ENCODE data around the gene GRIK4.

GRIK4 gene

DNA sequence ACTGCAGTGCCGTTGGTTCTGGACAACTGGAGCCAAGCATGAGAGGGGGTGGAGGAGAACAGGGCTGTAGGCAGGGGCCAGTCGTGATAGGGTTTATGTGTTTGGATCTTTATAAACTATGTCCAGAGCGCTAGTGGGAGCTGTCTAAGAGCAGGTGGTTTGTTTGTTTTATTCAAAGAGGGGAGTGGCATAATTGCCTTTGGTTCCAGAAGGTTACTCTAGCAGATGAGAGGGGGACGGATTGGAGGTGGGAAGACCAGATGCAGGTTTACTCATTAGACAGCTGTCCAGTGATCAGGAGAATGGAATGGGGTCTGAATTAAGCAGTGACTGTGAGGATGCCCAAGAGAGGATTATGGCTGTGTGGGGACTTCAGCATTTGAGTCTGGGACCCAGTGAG is 403.1 kb downstream of the GRIK4 start:
- DNase-seq (ENCODE audit: low read depth in 2 of 2): no peak

DNA sequence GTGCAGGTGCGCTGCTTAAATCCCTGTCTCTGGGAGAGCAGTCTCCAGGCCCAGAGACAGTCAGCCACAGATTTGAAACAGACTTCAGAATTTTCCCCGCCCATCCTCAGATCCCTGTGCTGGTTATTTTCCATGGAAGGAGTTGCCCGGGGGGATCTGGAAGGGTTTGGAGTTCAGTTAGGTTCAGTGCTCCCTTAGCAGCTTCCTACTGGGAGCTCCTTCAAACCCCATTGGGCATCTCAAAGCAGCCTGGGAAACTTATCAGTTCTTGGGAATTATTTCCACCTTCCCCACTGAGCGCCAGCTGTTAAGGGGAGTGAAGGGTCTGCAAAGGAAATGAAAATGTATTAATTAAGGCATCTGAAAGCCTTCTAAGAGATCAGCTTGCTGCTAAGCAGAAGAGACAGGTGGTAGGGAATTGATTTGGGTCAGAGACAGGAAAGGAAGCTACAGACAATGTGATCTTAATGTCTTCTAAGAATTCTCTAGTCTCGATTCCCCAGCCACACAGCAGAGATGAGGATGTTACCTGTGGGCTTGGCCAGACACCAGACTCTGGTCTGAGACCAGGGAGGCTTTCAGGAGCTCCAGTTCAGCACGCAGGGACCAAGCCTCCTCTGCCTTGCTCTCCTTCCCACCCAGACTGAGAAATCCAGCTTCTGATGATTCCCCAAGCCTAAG is 406.2 kb downstream of the GRIK4 start:
- no peak for DNase-seq (ENCODE audit: low read depth in 2 of 2)

- DNase-seq (ENCODE audit: low read depth in 2 of 2): no peak
These were observed 406.7 kb downstream of the GRIK4 start for GRCh38 chr11:120918257-120918656.

DNA sequence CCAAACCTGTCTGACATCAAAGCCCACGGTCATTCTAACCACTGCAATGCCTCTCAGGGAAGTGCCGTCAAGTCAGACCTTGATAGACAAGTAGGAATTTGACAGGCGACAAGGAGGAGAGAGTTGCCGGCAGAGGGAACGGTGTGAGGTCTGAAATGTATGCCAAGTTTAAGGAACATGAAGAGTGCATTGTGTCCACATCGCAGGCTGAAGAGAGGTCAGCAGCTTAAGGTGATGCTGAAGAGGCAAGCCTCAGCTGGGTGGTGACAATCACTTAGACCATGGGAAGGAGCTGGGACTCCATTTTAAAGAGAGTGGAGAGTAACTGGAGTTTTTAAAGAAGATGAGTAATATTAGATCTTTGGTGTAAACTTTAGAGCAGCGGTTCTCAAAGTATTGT is 407.5 kb downstream of the GRIK4 start:
- DNase-seq (ENCODE audit: low read depth in 2 of 2): no peak

GRCh38 chr11:120919566-120919965 is 408.0 kb downstream of the GRIK4 start:
- DNase-seq (ENCODE audit: low read depth in 2 of 2): no peak

DNA sequence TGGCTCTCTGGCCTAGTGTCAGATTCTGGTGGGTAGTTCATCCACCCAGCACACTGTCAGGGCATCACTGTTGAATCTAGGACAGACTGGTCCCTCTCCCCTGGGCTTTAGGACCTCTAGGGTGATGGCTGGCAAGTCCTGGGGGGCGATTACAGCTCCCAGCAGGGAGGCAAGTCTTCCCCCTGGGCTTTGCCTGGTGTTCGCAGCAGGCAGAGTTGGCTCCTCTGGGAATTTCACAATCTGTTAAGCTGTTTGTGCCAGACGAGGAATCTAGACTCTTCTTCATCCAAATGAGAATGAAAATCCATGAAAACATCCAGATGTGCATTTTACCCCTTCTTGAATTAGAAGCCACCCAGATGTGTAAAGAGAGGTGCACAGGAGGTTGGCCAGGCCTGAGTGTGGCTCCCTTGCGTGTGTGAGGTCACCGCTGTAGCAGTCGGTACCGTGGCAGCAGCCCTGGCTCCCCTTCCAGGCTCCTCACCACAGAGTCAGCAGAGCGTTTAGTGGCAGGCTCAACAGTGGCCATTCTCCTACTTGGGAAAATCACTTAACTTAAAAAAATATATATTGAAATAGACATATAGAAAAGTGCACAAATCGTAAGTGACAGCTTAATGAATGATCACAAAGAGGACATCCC is 412.4 kb downstream of the GRIK4 start:
- no peak for DNase-seq (ENCODE audit: low read depth in 2 of 2)

DNA sequence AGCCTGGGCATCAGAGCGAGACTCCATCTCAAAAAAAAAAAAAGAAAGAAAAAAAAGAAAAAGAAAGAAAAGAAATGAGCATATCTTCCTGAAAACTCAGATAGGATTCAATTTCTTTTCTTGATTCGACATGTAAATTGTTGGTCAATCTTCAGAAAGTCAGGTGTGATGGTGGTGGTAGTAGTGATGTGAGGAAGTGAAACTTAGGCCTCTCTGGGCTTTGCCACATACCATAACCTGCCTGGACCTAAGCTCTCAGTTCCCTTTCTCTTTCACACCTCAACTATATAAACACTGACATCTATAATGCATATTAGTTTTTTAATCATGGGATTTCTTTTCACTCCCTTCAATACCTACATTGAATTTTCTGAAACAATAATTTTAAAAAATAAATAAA is 414.4 kb downstream of the GRIK4 start:
- no peak for DNase-seq (ENCODE audit: low read depth in 2 of 2)

- DNase-seq (ENCODE audit: low read depth in 2 of 2): no peak
These were observed 417.1 kb downstream of the GRIK4 start for GRCh38 chr11:120928627-120929026.

- no peak for DNase-seq (ENCODE audit: low read depth in 2 of 2)
These were observed 417.5 kb downstream of the GRIK4 start for GRCh38 chr11:120929090-120929489.

- peak; percentile 16 to 38 for DNase-seq (ENCODE audit: low read depth in 2 of 2)
These were observed 418.2 kb downstream of the GRIK4 start for GRCh38 chr11:120929664-120930154.

DNA sequence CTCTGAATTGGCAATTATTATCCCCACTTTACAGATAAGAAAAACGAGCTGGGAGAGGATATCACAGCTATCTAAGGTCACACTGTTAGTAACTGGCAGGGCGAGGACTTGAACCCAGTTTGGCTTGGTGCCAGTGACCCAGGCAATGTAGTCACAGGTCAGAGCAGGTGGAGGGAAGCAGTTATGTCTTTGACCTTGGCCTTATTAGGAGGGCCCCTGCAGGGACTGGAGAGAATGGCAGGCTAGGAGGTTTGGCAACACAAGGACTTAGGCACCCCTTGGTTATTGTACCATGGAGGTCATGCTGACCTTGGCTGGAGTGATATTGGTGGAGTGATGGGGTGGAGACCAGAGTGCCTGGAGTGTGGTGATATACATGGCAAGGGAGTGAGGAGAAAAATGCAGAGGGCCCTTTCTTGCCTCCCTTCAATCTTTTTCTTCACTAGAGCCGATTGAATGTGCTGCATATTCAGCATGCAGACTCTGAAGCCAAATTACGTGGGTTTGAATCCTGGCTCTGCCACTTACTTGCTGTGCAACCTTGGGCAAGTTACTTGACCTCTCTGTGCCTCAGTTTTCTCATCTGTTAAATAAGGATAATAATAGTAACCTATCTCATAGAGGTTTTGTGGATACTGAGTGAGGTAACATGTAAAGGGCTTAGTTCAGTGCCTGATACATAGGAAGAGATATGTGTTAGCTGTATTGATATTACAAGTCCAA is 419.7 kb downstream of the GRIK4 start:
- no peak for DNase-seq (ENCODE audit: low read depth in 2 of 2)

DNA sequence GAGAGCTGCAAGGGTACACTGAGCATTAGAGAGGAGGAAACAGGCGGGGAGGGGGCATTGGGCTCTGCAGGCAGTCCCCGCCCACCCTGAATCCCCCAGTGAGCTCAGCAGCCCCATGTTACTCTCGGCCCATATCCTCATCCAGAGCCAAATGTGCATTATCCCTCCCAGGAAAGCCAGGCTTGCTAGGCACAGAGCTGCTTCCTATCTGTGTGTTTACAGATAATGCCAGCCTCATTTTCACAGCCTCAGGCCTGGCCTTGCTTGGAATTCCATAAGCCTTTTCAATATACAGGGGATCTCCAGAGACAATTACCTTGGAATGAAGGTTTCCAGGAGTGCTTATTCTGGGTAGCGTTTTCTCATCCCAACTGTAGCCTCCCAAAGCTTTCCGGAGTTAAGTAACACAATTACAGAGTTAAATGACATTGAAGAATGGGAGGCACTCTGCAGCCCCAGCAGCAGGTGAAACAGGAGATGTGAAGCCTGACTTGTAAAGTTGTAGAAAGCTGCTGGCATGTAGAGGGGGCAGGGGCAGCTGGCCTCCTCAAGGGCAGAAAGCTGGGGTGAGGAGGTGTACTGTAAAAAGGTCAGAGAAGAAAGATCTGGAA is 420.9 kb downstream of the GRIK4 start:
- no peak for DNase-seq (ENCODE audit: low read depth in 2 of 2)

GRCh38 chr11:120936356-120936755 is 424.8 kb downstream of the GRIK4 start:
- no peak for DNase-seq (ENCODE audit: low read depth in 2 of 2)

GRCh38 chr11:120937501-120937900 is 426.0 kb downstream of the GRIK4 start:
- no peak for DNase-seq (ENCODE audit: low read depth in 2 of 2)

DNA sequence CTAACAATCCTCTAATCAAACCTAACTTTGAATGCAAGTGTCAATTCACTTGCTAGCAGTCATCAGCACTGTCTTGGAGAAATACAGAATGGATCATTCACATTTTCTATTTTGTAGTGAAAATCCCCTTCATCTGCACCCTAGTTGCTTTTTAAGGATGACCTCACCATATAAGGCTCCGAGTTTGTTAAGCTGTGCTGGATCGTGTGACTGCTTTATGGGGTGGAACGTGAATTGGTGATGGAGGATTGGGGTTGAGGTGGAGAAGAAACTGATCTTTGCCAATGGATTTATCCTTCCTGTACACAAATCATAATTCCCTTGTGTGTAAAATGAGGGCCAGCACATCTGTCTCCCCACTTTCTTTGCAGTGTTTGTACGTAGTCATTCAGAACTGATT is 426.7 kb downstream of the GRIK4 start:
- DNase-seq (ENCODE audit: low read depth in 2 of 2): no peak

- no peak for DNase-seq (ENCODE audit: low read depth in 2 of 2)
These were observed 428.8 kb downstream of the GRIK4 start for GRCh38 chr11:120940160-120940848.

DNA sequence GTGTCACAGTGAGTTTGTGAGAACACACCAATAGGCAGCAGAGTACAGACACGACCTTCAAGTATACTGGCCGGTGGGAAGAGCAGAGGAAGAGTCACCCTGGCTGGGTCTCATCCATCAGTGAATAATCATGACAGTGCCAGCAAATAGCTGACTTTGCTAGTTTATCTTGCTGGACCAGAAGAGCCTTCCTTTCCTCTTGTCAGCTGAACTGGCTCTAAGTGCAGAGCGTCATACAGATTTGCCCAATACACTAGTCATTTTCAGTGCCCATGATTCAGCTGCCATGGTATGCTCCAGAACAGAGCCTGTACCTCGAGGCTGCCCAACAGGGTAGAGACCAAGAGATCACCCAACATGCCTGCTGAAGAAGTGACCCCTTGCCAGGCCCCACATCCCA is 429.5 kb downstream of the GRIK4 start:
- no peak for DNase-seq (ENCODE audit: low read depth in 2 of 2)

DNA sequence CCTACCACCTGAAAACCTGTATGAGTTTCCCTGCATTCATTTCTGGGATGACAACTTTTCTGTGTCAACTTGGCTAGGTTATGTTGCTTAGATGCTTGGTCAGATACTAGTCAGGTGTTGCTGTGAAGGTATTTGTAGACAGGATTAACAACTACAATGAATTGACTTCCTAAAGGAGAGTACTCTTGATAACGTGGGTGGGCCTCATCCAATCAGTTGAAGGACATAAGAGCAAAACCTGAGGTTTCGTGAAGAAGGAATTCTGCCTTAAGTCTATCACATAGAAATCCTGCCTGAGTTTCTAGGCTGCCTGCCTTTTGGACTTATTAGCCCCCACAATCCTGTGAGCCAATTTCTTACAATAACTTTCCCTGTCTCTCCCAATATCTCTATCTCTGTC is 431.2 kb downstream of the GRIK4 start:
- DNase-seq (ENCODE audit: low read depth in 2 of 2): no peak

DNA sequence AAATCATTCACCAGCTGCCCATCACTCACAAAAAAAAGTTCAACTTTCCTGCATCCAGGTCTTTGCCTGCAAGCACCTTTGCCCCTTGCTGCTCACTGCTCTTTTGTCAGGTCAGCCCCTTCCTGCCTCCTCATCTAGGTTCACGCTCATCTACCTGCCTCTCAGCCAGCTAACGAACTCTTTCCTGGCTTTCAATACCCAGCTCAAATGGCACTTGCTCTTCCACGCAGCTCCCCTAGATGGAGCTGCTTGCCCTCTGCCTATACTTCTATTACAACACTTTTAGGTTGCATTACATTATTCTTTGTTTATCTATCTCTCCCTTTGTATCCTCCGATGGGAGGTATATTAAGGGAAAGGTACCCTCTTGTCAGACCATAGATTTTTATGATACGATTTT is 433.5 kb downstream of the GRIK4 start:
- DNase-seq (ENCODE audit: low read depth in 2 of 2): no peak

- DNase-seq (ENCODE audit: low read depth in 2 of 2): no peak
These were observed 439.3 kb downstream of the GRIK4 start for GRCh38 chr11:120950880-120951279.

DNA sequence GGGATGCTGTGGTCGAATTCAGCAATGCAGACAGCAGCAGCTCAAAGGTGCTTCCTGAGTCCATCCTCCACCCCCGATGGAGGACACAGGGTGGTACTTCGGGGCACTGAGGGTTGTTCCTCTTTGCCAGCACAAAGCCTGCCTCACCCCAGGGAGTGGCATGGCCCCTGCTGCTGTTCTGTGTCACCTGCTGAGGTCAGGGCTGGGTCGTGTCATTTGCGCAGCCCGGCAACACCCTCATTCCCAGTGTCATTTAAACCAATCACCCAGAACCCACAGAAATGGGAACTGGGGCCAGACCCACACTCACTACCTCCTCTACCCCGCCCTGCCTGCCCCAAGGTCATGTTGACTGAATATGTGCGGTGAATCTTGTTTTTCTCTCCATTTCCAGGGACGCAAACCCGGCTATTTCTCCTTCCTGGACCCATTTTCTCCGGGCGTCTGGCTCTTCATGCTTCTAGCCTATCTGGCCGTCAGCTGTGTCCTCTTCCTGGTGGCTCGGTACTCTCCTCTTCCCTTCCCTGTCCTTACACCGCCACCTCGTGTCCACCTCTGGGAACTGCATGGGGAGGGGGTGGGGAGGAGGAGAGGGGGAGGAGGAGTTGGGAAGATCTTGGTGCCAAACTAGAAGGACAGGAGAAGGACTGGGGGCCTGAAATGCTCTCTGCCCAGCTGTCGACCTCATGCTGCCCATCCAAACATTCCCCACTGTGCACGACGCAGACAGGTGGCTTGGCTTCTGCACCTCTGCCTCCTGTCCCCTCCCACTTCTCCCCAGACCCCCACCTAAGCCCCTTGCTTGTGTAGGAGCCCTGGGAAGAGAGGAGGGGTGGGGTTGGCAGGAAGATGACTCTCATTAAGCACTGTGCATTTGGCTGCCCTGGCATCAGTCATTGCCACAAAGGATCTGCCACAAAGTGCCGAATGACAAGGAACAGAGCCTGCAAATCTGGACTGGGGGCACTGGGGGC is 441.2 kb downstream of the GRIK4 start:
- peak; percentile 24 to 56 for DNase-seq (ENCODE audit: low read depth in 2 of 2)
